CD4-positive, alpha-beta T cell treated with Interleukin-4 for 1 hour (primary cell): ENCODE measurements around the gene NRG3.

ENCODE experiments used
- DNase-seq, 2 donors: peaks; one replicate each; pipeline ENCODE4 v3.0.0-alpha.2; 2020 to 2022

Gene NRG3

DNA sequence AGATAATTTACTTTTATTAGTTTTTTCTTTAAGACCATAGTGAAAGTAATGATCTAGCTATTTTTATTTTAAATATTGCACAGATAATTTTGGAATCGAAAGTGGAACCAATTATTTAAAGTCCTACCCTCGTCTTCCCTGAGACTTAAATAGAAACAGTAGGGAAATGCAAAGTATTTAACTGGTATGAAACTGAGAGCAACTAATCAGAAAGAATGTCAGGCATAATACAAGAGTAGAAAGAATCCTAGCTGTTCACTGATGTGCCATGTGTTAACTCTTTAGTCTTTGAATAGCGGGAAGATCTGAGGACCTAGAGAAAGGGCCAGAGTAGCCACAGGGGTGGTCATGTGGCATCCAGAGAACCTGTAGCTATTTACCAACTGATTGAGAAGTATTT lies 630.0 kb downstream of the NRG3 start:
- no peak for DNase-seq

DNA sequence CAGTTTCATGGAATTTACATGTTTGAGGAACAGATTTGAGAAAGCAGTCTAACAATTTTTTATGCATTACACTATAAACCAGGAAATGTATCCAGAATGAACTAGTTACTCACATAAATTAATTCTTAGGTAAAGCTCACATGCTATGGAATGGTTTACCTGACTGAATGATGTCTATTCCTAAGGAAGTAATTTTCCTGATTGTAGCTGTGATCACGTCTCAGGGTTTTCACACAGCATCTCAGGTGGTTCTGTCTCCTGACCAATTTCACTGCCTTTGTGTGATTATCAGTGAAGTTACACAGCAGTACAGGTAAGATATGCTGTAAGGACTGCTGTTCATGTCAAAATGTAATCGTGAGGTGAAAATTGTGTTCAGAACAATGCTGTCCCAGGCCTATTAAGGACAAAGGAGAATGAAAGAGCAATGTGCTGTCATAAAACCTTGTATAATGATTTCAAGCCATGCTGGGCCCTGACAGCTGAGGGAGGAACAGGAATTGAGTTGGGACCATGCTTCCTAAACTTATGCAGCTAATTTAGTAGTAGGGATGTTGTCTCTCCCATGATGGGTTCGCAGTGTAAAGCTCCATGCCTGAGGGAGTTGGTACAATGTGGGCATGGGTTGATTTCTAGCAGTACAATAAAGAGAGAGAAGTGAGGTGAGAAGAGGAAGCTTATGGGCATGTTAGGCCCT lies 631.8 kb downstream of the NRG3 start:
- DNase-seq: no peak

DNA sequence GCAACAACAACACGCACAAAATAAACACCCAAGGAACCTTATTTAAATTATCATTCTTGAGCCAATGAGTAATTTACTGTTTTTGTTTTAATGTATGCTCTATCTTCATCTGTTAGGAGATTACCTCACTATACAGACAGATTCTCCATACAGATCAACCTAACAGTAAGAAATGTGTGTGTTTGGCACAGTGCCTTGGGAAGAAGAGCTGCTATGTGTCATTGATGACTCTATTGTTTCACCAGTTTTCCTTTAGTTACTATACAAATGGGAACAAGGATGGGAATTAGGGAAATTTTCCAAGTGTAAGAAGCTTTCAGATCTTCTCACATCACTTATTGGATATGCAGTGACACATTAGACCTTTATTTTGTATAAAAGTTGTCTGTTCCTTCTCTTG lies 640.3 kb downstream of the NRG3 start:
- DNase-seq: no peak

DNA sequence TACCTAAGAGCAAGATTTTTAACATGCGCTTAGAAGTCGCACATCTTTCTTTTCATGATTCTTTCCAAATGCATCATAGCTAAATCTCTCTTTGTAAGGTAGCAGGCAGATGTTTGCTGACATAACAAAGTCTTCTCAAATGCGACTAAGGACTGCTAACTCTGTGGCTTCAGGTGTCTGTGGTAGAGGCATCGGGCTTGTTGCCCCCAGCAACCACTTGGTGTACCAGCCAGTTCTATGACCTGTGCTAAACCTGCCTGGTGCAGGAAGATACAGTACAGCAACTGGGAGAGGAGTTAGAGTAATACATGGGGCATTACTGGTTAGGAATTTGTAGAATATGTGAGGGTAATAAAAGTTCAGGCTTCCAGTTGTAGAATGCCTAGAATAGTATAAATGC lies 654.1 kb downstream of the NRG3 start:
- DNase-seq: no peak

DNA sequence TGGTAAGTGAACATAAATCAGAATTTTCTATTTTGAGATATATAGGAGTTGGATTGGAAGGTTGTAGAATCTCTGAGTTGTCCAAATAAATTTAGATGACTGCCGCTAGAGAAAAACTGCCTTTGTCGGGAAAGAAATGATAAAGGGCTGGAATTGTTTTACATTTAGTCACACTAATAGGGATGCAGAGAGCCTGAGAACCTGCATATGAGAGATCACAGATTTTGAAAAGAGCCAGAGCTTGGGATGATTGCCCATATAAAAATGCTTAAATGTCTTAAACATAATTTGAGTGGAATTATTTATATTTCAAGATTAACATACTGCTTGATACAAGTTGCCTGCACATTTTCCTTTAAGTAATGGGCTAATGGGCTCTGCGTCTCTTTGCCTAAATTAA lies 660.5 kb downstream of the NRG3 start:
- DNase-seq: no peak

DNA sequence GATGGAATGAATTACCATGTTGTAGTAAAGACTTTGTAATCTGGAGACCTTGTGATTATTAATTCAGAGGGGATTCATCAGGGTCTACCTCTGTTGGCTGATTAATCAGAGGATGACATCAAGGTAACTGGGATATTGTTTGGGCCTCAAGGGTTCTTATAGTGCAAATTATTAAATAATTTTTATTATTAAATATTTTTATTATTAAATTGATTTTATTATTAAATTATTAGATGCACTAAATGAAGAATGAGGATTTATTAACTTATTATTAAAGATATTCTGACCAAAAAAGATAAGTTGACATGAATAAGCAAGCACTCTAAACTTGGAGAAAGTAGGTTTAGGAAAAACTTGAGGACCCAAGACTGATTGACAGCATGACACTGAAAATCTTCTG lies 661.7 kb downstream of the NRG3 start:
- no peak for DNase-seq

DNA sequence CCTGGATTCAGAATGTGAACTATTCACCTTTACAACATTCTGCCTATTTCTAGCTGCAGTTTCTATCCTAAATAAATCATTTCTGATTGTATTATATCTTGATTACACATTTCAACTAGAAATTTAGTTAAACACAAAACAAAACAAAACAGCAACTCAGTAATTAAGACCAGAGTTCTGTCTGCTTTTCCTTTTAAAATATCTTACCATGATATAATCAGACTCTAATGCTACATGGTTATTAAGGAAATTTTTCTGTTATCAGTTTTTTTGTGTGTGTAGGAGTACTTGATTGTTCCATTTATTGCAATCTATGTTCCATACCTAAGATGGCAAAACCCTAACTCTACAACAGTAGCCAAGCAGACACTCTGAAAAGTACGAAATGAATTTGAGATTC lies 663.3 kb downstream of the NRG3 start:
- no peak for DNase-seq

DNA sequence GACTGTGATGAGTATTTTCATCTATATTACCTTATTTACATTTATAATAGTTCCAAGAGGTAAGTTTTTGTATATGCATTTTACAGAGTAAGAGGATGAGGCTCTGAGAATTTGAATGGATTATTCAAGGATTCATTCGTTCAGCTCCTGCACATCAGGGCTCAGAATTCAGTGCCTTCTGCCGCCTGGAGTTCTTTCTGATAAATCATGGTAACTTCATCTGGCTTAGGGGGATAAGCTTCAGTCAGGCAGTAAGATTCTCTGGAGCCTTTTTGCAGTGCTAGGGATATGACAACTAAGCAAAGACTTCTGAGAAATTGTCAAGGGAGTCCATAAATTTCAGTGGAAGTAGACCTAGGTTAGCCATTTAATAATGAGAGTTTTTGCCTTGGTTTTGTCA lies 668.6 kb downstream of the NRG3 start:
- DNase-seq: no peak

DNA sequence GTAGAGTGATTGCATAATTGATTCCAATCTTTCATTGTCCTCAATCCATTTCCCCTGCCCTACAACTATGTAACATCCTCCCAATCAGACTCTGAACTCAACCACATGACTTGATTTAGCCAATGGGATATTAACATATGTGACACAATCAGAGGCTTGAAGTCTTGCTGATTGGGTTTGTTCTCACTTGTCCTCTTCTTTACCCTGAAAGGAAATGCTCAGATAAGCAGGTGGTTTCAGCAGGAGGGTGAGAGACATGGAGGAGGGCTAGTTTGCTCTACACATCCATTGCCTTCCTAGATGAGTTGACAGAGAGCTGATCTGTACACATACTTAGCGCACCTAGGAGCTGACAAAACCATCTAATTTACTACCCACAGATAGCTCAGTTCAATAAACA lies 669.4 kb downstream of the NRG3 start:
- DNase-seq: no peak

DNA sequence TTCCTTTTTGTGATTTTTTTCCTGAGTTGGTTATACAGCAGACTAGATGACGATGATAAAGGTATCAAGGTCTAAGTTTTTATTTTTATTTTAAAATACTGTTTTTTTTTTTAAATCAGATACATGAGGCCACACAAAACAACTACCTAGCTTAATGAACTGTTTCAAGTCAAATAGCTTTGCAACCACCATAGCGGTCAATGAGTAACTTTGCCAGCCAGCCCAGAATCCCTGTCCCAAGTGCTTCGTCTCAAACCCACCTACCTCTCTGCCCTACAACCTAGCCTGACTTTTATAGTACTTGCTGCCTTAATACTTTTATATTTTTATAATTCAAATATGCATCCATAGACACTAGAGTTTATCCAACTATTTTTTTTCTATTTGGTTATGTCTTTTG lies 676.5 kb downstream of the NRG3 start:
- no peak for DNase-seq

DNA sequence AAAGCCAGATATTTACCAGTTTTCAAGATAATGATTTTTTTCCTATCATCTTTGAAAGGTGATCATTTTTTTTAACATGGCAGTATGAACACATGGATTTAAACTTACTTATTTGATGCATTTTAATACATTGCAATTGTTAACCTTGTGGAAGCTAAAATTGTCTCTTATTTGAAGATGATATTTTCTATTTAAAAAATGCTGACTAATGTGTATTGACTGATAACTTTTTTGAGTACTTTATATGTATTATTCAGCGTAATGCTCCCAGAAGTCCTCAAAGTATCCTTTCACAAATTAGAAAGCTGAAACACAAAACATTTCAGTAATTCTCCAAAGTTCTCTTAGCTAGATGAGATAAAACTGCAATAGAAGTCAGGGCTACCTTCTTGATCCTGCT lies 677.3 kb downstream of the NRG3 start:
- DNase-seq: no peak

DNA sequence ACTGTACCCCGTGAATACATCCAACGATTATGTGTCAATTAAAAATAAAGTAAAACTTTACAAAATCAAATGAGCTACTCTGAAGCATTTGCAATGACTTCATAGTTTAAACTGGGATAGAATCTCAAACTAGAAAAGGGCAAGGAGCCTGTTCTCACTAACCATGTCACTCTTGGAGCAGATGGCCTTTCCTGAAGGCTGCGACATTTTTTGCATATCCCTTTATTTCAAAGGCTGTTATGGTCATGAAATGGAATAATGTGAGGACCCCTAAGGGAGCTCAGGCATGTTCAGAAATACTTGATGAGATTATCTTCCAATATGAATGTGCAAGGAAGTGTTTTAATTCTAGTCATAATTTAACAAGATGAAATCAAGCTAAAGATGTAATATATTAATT lies 679.4 kb downstream of the NRG3 start:
- DNase-seq: no peak

DNA sequence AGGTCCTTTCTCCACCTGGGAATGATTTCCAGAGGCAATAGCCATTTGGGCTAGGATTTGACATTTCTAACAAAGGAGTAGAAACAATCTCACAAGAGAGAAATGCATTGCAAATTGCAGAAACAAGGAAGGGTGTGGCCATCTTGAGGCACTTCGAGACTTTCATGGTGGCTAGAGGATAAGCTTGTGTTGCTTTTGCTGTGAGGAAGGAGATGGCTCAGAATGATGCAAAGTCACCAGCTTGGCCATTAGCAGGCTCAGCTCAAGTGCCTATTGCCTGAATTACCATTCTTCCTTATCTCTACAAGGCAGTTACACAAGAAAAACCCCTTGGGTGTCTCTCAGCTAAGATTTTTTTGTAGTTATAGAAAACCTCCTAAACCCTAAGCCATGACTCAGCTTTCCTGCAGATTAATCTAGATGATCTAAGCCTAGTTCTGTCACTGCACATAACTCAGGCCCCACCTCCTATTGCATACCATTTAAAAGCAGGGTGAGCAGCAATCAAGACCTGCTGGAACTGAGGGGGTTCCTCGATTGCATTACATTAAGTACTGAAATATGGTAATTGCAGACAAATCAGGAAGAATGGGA lies 683.1 kb downstream of the NRG3 start:
- no peak for DNase-seq

DNA sequence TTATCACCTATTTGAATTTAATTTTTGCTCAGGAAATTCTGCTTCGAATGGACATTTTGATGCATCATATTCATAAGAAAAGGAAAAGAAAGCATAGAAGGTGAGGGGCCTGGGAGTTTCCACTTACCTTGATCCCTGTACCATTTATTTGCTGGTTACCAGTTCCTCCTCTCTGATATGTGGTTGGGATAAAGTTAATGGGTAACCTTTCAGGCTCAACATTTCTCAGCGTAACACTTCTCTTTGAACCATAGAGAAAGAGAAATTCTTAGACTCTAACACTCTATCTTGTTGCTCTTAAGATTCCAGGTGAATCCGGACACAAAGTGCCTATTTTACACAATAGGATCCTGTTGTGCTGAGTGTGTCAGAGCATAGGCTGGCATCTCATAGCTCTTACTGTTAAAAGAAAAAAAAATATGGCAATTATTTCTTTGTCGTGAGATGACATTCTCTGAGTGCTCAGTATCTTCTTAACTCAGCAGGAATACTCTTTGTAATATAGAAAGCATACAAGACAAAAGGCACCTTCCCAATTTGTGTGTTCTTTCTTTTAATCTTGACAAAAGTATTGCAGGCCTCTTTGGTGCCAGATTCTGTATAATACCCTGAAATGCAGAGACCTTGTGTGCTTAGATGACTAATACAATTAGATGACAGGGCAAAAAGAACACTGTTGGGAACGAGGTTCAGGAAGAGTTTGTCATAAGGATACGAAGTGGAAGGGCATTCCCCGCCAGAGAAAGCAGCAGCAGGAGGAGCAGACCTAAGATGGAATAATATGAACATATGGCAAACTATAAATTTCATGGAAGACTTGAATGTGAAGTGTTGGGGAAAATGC lies 689.6 kb downstream of the NRG3 start:
- no peak for DNase-seq

DNA sequence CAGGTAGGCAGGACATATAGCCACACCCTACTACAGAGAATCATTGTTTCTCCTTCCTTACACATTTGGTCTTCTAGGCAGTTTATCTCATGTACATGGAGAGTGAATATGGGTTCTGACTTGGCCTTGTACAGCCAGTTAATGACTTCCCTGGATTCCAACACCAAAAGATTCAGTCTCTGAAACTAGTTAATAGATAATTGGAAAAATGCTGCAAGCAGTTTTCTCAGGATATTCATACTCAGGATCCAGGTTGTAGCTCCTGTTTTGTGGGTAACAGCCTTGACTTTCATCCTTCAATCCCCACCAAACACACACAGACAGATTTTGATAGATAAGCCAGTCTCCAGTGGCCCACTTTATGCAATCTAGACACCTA lies 690.2 kb downstream of the NRG3 start:
- DNase-seq: no peak

DNA sequence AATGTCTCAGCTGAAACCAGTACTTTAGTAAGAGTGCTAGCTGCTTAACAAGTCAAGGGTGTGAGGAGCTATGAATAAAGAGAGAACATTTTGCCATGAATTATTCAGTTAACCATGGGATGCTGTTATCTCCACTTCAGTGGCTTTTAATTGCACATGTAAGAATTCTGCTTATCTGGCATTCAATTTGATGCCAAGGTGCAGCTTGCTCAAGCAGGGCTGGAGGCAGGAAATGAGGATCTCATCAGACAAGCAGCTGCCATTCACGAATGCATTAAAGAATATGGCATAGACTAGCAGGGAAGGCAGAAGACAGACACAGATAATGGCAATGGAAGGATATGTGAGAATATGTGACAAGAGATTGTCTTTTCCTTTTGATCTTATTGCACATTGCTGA lies 697.8 kb downstream of the NRG3 start:
- no peak for DNase-seq

DNA sequence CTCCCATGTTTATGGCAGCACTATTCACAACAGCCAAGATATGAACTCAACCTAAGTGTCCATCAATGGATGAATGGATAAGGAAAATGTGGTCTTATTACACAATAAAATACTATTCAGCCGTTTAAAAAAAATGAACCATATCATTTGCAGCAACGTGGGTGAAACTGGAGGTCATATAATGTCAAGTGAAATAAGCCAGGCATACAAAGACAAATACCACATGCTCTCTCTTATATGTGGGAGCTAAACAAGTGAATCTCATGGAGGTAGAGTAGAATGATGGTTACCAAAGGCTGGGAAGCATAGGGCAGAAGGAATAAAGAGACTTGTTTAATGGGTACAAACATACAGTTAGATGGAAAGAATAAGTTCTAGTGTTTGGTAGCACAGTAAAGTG lies 699.1 kb downstream of the NRG3 start:
- DNase-seq: no peak

DNA sequence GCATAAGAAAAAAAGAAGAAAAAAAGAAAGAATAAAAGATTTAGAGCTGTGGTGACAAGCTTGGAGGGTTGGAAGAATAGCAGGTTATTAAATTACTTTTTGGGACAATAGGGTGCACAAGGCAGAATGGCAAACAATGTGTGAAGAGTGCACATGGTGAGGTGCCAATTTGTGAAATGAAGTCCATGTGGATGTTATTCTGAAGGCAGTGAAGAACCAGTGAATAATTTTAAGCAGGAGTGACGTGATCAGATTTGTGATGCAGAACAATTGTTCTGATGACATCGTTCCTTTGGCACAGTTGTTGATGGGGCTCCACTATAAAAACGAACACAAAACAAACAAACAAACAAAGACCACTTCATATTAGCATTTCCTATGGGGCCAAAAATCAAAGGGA lies 700.3 kb downstream of the NRG3 start:
- DNase-seq: no peak

DNA sequence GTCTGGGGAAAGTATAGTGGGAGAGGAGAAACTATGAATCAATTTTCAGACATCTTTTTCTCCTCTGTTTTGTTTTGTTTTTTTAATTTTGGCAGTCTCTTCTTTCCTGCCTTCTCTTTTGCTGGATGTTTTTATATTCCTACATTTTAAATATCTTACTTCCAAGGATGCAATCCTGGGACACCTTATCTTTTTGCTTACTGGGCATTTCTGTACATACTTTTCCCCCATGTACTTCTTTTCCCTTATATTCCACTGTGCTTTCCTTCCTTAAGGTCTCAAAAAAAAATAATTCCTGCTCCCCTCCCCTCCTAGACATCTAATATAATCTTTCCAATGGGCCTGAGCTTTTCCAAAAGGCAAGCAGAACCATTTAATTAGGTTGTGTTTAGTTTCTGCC lies 701.1 kb downstream of the NRG3 start:
- no peak for DNase-seq

DNA sequence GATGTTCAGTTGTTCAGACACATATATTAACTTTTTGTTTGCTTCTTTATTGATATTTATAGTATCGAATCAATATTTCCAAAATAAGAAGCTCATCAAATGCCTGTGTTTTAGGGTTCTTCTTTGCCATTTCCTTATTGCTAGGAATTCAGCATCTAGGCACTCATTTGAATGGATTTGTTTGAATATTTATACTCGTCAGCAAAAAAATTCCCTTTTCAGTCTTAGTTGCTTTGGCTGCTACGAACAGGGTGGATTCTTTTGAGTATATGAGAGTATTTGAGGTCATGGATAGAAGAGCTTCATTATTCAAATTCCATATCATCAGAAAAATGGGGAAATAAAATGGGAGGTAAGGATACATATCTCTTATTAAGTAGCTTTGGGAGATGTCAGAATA lies 706.9 kb downstream of the NRG3 start:
- no peak for DNase-seq

DNA sequence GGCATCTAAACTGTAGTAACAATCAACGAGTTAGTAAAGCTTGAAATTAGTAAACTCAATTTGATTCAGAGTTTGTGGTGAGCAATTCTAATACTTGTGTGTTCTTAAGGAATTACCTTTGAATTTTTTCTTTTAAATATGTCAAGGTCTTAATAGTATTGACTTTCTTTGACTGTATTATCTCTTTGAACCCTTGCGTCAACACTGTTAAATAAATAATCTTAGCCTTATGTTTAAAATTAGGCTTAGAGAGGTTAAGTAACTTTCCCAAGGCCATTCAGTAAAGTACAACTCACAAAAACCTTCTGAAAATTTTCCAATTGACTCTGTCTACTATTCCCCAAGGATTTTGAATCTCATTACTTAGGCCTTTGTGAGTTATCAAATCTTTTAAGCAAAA lies 716.4 kb downstream of the NRG3 start:
- no peak for DNase-seq

DNA sequence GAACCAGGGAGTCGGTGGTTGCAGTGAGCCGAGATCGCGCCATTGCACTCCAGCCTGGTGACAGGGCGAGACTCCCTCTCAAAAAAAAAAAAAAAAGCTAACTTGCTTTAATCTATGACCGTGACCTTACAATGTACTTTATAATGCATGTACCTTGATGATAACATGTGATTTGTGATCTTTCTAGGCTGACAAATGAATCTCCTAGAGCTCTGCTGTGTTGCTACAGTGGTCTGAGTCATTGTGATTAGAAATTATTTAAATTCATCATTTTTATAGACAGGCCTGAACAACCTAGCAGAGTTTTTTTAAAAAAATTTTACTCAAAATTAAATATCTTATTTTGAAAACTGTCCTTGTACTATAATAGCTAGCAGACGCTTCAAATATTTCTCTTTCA lies 722.8 kb downstream of the NRG3 start:
- no peak for DNase-seq

DNA sequence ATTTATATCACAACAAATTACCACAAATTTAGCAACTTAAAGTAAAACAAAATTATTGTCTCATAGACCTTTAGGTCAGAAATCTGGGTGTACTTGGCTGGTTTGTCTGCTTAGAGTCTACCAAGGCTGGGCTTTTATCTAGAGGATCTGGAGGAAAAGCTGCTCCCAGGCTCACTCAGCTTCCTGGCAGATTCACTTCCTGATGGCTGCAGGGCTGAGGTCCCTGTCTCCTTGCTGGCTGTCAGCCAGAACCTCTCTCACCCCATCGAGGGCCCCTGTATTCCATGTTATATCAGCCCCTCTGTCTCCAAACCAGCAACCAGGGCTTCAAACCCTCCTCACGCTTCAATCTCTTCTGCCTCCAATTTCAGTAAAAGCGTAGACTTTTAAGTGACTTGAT lies 734.9 kb downstream of the NRG3 start:
- no peak for DNase-seq

DNA sequence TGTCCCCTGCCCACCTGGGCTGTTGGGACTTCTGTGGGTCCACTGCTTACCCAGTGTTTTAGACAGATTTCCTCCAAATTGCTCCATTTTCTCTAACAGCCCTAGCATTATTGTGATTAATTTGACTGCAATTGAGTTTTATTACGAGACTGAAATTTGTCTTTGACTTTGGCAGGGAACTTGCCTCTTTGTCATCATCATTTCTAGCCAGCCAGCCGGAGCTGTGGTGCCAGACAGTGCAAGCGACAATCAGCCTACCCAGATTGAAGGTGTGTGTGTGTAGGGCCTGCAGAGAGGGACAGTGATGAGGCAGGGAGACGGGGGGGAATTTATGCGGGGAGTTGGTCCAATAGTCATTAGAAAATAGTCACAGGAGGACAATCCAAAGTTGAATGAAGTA lies 743.0 kb downstream of the NRG3 start:
- no peak for DNase-seq

DNA sequence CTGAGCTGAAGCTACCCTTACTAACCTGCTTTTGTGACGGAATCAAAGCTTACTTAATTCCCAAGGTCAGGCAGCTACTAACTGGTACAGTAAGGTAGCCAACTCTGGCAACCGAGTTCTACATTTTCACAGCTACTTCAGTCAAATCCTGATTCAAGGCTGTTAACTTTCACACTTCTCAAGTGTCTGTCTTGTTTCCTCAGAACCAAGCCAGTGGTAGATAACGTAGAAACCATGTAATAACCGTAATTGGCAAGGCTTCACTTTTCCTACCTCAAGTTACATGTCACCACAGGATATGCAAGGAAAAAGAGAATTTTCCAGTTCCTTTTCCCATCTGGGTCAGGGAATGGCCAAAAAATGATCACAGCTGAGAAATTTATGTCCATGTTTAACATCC lies 746.7 kb downstream of the NRG3 start:
- DNase-seq: no peak
